GM21515 (cell line): ENCODE data around the gene TLCD1.
"Not testable (repeated sequence)": the region's sequence is repeated elsewhere in the genome, so short reads cannot be mapped to it uniquely, and the experiment has no call there.

Source experiments
- ATAC-seq: cut with Tn5 transposase; IDR thresholded peaks from one replicate; pipeline ENCODE4 v1.9.1; 2021; ENCODE audit not compliant: unreplicated experiment

TLCD1 gene

GRCh38 chr17:28747051-28747691, 21.1 kb upstream of the TLCD1 start:
- no peak for ATAC-seq

- no peak for ATAC-seq
Measured at GRCh38 chr17:28746611-28747050, 20.6 kb upstream of the TLCD1 start.

- ATAC-seq, result no peak
Measured at GRCh38 chr17:28745786-28746411, 19.9 kb upstream of the TLCD1 start.

GRCh38 chr17:28744972-28745785, 19.1 kb upstream of the TLCD1 start:
- no peak for ATAC-seq

- ATAC-seq, result peak; percentile 21
Measured at GRCh38 chr17:28744104-28744971, 18.3 kb upstream of the TLCD1 start.

- ATAC-seq, result peak; percentile 49
Measured at GRCh38 chr17:28743243-28744103, 17.4 kb upstream of the TLCD1 start, which contains the start of gene TRAF4. TSS of gene TRAF4 (plus strand) at chr17:28744011. CDS start at chr17:28744113, 102 bp downstream.

GRCh38 chr17:28741358-28742349, 15.6 kb upstream of the TLCD1 start:
- ATAC-seq, result no peak

- no peak for ATAC-seq
Measured at GRCh38 chr17:28740406-28741357, 14.6 kb upstream of the TLCD1 start.

- no peak for ATAC-seq
Measured at GRCh38 chr17:28738680-28739384, 12.8 kb upstream of the TLCD1 start.

- ATAC-seq, result peak; percentile 57
Measured at GRCh38 chr17:28737770-28738679, 12.0 kb upstream of the TLCD1 start.

GRCh38 chr17:28737316-28737715, 11.3 kb upstream of the TLCD1 start:
- ATAC-seq, result no peak

- not testable (repeated sequence) for ATAC-seq
Measured at GRCh38 chr17:28735913-28736769, 10.1 kb upstream of the TLCD1 start.

- no peak for ATAC-seq
Measured at GRCh38 chr17:28735242-28735722, 9.2 kb upstream of the TLCD1 start.

GRCh38 chr17:28734712-28735241, 8.7 kb upstream of the TLCD1 start:
- ATAC-seq, result no peak

GRCh38 chr17:28733346-28733745, 7.3 kb upstream of the TLCD1 start:
- no peak for ATAC-seq
